GM12878 (cell line): Measurements from ENCODE around the gene ZNF691.

Source experiments
- NRF1 ChIP-seq: conservative IDR thresholded peaks from 2 replicates; pipeline ENCODE4 v1.6.1; 2011; ENCODE audit warnings: mild to moderate bottlenecking, low read depth, low read length, improper control_type of control experiment
- SIX5 ChIP-seq: IDR thresholded peaks from 2 replicates; pipeline ENCODE4 v1.6.1; 2011; ENCODE audit warnings: mild to moderate bottlenecking, low read depth, low read length, moderate library complexity; ENCODE audit not compliant: severe bottlenecking
- TF ChIP-seq, protein P1 (sequence below): IDR thresholded peaks from 2 replicates; pipeline ENCODE4 v1.6.1; 2011; ENCODE audit warnings: mild to moderate bottlenecking, low read depth, low read length, moderate library complexity; ENCODE audit not compliant: insufficient replicate concordance

- TF ChIP-seq SIX5 (no peak), NRF1 (no peak)
- TF ChIP-seq, protein P1, sequence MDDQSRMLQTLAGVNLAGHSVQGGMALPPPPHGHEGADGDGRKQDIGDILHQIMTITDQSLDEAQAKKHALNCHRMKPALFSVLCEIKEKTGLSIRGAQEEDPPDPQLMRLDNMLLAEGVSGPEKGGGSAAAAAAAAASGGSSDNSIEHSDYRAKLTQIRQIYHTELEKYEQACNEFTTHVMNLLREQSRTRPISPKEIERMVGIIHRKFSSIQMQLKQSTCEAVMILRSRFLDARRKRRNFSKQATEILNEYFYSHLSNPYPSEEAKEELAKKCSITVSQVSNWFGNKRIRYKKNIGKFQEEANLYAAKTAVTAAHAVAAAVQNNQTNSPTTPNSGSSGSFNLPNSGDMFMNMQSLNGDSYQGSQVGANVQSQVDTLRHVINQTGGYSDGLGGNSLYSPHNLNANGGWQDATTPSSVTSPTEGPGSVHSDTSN: no peak
Observed at GRCh38 chr1:42876009-42876408, 29.6 kb downstream of the ZNF691 start.
